Measurements from ENCODE around the gene COL16A1.

GRCh38 chr1:31732343-31732742, 28.5 kb upstream of the COL16A1 start:
- no peak for TF ChIP-seq CTCF (conservative IDR thresholded peaks at IDR 0.05)
- TF ChIP-seq ZFX (IDR thresholded peaks at IDR 0.05): no peak
